Progenitor cell of endocrine pancreas (in vitro differentiated cells): ENCODE results near the gene CRK. TPM values are rescaled to one million over a fixed set of nuclear protein-coding genes. Genes with fewer than 3 reads are reported as not detected.
"Not testable (repeated sequence)": the region's sequence is repeated elsewhere in the genome, so short reads cannot be mapped to it uniquely, and the experiment has no call there.

Experiments used
- DNase-seq: peaks from one replicate; pipeline ENCODE4 v3.0.0; 2021; ENCODE audit warnings: low spot score; ENCODE audit not compliant: unreplicated experiment
- H3K27ac Mint-ChIP-seq: 2 replicates; pipeline ENCODE4 v1.8.0; 2021; ENCODE audit warnings: mild to moderate bottlenecking, moderate library complexity, mixed read lengths
- H3K27me3 Mint-ChIP-seq: 2 replicates; pipeline ENCODE4 v1.8.0; 2021; ENCODE audit warnings: mixed read lengths
- H3K36me3 Mint-ChIP-seq: 2 replicates; pipeline ENCODE4 v1.8.0; 2022; ENCODE audit warnings: mixed read lengths; ENCODE audit not compliant: insufficient read depth
- H3K4me1 Mint-ChIP-seq: 2 replicates; pipeline ENCODE4 v1.8.0; 2021; ENCODE audit warnings: low read depth, mixed read lengths
- H3K4me3 Mint-ChIP-seq: 2 replicates; pipeline ENCODE4 v1.8.0; 2021; ENCODE audit warnings: low read depth, mild to moderate bottlenecking, moderate library complexity, mixed read lengths
- H3K9me3 Mint-ChIP-seq: 2 replicates; pipeline ENCODE4 v1.8.0; 2021; ENCODE audit warnings: low read depth, mixed read lengths
- total RNA-seq: library from RNA; stranded (reverse); gene quantifications from 2 replicates; pipeline ENCODE4 v1.2.1, GENCODE V29; 2021
- TF ChIP-seq, protein P1 (sequence below): fragments of 200-600 bp; sonication (generic); IDR thresholded peaks from one replicate; pipeline ENCODE4 v1.5.0; 2021; ENCODE audit warnings: antibody characterized with exemption, mild to moderate bottlenecking; ENCODE audit not compliant: unreplicated experiment

The CRK gene
- total RNA-seq, 1 donor from 2014 or later, result 41.6 TPM

- peaks cover 29% of the 10 kb centered on the region for H3K4me1 Mint-ChIP-seq
- H3K36me3 Mint-ChIP-seq, result peaks cover 5% of the 10 kb centered on the region
- DNase-seq, result no peak
- TF ChIP-seq, protein P1, sequence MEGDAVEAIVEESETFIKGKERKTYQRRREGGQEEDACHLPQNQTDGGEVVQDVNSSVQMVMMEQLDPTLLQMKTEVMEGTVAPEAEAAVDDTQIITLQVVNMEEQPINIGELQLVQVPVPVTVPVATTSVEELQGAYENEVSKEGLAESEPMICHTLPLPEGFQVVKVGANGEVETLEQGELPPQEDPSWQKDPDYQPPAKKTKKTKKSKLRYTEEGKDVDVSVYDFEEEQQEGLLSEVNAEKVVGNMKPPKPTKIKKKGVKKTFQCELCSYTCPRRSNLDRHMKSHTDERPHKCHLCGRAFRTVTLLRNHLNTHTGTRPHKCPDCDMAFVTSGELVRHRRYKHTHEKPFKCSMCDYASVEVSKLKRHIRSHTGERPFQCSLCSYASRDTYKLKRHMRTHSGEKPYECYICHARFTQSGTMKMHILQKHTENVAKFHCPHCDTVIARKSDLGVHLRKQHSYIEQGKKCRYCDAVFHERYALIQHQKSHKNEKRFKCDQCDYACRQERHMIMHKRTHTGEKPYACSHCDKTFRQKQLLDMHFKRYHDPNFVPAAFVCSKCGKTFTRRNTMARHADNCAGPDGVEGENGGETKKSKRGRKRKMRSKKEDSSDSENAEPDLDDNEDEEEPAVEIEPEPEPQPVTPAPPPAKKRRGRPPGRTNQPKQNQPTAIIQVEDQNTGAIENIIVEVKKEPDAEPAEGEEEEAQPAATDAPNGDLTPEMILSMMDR, result no peak
- no peaks in the 10 kb centered on the region for H3K9me3 Mint-ChIP-seq
- no peak overlapping the region for H3K4me3 Mint-ChIP-seq
- no peaks in the 10 kb centered on the region for H3K27me3 Mint-ChIP-seq
- H3K27ac Mint-ChIP-seq, result peak overlapping the region; percentile 78
Observed at GRCh38 chr17:1391577-1391976, 64.5 kb downstream of the CRK start.

DNA sequence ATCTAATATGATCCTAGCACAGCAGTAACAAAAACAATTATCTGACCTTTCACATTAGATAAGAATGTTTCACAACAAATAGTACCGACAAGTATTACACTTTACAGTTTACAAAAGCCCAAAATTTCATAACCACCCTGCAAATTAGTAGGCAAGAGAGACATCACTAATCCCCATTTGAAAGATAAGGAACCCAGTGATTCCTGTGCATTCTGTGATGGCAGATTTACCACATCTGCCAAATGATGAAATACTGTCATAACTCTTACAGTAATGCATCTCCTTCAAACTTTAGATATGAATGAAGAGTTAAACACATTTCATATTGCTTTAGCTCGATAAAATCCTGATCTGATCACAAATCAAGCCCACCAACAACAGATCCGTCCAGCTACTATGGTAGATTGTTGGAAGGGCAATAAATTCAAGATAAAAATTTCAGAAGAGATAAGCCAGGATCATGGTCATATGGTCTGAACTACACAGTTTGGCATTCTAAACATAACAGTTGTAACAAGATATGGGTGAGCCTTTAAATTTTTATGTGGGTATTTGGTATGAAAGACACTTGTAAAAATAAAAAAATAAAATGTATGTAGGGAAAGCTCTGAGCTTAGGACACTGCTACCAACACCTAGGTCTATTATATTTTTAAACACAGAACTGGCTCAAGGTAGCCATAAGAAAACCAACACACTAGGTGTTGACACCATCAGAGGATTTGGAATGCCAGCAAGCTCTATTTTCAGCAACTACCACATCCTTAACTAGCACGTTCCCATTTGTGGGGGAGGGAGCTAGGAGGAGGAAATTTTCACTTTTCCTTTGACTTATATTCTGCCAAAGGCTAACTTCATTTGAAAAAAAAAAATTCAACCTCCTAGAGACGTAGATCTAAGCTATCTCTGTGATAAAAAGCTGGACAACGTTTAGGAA is 65.3 kb downstream of the CRK start:
- peak overlapping the region; percentile 78 for H3K27ac Mint-ChIP-seq
- no peaks in the 10 kb centered on the region for H3K27me3 Mint-ChIP-seq
- H3K36me3 Mint-ChIP-seq, result peaks cover 3% of the 10 kb centered on the region
- no peak for DNase-seq
- TF ChIP-seq, protein P1, result no peak
- no peak overlapping the region for H3K4me3 Mint-ChIP-seq
- H3K4me1 Mint-ChIP-seq, result peaks cover 27% of the 10 kb centered on the region
- H3K9me3 Mint-ChIP-seq, result no peaks in the 10 kb centered on the region

DNA sequence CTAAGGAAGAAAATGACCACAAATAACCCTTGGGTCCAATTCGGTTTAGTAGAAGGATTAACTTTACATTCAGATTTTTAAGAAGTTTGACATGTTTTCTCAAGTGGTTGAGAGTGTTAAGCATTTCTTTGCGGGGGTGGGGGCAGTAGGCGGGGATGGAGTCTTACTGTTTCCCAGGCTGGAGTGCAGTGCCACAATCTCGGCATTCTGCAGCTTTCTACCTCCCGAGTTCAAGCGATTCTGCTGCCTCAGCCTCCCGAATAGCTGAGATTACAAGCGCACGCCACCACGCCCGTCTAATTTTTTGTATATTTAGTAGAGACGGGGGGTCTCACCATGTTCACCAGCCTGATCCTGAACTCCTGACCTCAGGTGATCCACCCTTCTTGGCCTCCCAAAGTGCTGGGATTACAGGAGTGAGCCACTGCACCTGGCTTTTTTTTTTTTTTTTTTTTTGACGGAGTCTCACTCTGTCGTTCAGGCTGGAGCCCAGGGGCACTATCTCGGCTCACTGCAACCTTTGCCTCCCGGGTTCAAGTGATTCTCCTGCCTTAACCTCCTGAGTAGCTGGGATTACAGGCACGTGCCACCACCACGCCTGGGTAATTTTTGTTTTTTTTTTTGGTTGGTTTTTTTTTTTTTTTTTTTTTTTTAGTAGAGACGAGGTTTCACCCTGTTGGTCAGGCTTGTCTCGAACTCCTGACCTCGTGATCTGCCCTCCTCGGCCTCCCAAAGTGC is 68.4 kb downstream of the CRK start:
- not testable (repeated sequence) for H3K27me3 Mint-ChIP-seq, H3K9me3 Mint-ChIP-seq, DNase-seq, H3K4me3 Mint-ChIP-seq, H3K36me3 Mint-ChIP-seq
- Mint-ChIP-seq H3K4me1 (peaks cover 19% of the 10 kb centered on the region), H3K27ac (peak overlapping the region; percentile 91)

DNA sequence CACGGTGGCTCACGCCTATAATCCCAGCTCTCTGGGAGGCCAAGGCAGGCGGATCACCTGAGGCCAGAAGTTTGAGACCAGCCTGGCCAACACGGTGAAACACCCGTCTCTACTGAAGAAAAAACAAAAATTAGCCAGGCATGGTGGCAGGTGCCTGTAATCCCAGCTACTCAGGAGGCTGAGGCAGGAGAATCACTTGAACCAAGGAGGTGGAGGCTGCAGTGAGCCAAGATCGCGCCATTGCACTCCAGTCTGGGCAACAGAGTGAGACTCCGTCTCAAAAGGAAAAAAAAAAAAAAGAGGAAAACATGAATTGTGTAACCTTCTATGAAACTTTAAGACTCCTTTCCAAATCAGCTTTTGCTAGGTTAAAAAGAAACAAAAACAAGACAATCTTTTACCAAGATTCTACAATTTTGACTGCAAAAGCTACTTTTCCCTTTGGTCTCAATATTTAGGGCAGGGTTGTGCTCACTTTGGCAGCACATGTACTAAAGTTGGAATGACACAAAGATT is 69.3 kb downstream of the CRK start:
- DNase-seq, H3K9me3 Mint-ChIP-seq, H3K36me3 Mint-ChIP-seq, H3K4me3 Mint-ChIP-seq, H3K27me3 Mint-ChIP-seq: not testable (repeated sequence)
- peak overlapping the region; percentile 91 for H3K27ac Mint-ChIP-seq
- peaks cover 15% of the 10 kb centered on the region for H3K4me1 Mint-ChIP-seq

GRCh38 chr17:1386265-1386664 is 69.8 kb downstream of the CRK start:
- no peaks in the 10 kb centered on the region for H3K9me3 Mint-ChIP-seq
- H3K4me1 Mint-ChIP-seq, result peaks cover 20% of the 10 kb centered on the region
- H3K4me3 Mint-ChIP-seq, result no peak overlapping the region
- H3K36me3 Mint-ChIP-seq, result peaks cover 5% of the 10 kb centered on the region
- H3K27ac Mint-ChIP-seq, result peak overlapping the region; percentile 91
- TF ChIP-seq, protein P1, result no peak
- no peak for DNase-seq
- no peaks in the 10 kb centered on the region for H3K27me3 Mint-ChIP-seq

DNA sequence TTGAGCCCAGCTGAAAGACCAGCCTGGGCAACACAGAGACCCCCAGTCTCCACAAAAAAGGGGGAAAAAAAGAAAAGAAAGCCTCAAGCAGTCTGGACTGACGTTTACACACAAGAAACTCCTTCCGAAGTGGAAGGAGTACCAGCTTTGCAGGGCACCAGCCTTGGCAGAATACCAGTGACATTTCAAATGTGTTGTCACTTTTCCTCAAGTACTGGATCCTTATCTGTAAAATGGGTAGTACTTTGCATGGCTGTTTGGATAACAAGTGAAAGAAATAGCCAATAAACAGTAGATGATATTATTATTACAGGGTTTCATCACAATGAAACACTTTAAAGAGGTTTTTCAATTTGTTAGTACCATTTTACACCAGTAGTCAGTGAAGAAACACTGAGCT is 70.2 kb downstream of the CRK start:
- DNase-seq, result no peak
- Mint-ChIP-seq H3K4me3 (no peak overlapping the region), H3K4me1 (peaks cover 19% of the 10 kb centered on the region), H3K9me3 (no peaks in the 10 kb centered on the region), H3K27me3 (no peaks in the 10 kb centered on the region), H3K27ac (peak overlapping the region; percentile 78), H3K36me3 (peaks cover 5% of the 10 kb centered on the region)
- TF ChIP-seq, protein P1, result no peak
